Astrocyte (in vitro differentiated cells and primary cell): ENCODE results near the gene MUC5AC. TPM values are rescaled to one million over a fixed set of nuclear protein-coding genes. Genes with fewer than 3 reads are reported as not detected.

Experiments used
- DNase-seq: peaks from one replicate; pipeline ENCODE4 v3.0.0-alpha.2; 2010; ENCODE audit warnings: low read depth
- FAIRE-seq: peaks from 2 replicates; lab custom pipeline; 2011; peaks lifted over from hg19 to GRCh38; lab: Jason Lieb, UNC
- H2AFZ ChIP-seq: 2 replicates; pipeline ENCODE4 v1.6.0; 2012; ENCODE audit warnings: low read depth, low read length, inconsistent platforms
- H3K27ac ChIP-seq: 2 replicates; pipeline ENCODE4 v1.5.1; 2011; ENCODE audit warnings: low read depth, low read length, inconsistent platforms
- H3K27me3 ChIP-seq: 2 replicates; pipeline ENCODE4 v1.6.0; 2011; ENCODE audit warnings: low read length, inconsistent platforms; ENCODE audit not compliant: insufficient read depth
- H3K36me3 ChIP-seq: 2 replicates; pipeline ENCODE4 v1.5.1; 2011; ENCODE audit warnings: low read length, inconsistent platforms; ENCODE audit not compliant: insufficient read depth
- H3K4me1 ChIP-seq: 2 replicates; pipeline ENCODE4 v1.5.1; 2011; ENCODE audit warnings: low read length, inconsistent platforms; ENCODE audit not compliant: insufficient read depth
- H3K4me2 ChIP-seq: 2 replicates; pipeline ENCODE4 v1.6.0; 2012; ENCODE audit warnings: low read length, inconsistent platforms
- H3K4me3 ChIP-seq: 2 replicates; pipeline ENCODE4 v1.5.1; 2011; ENCODE audit warnings: low read depth, mild to moderate bottlenecking, low read length, inconsistent platforms; ENCODE audit not compliant: insufficient read depth
- H3K79me2 ChIP-seq: 2 replicates; pipeline ENCODE4 v1.6.0; 2012; ENCODE audit warnings: mild to moderate bottlenecking, low read length, inconsistent platforms; ENCODE audit not compliant: insufficient read depth
- H3K9ac ChIP-seq: 2 replicates; pipeline ENCODE4 v1.6.0; 2012; ENCODE audit warnings: mild to moderate bottlenecking, low read length, inconsistent platforms
- H3K9me3 ChIP-seq: 2 replicates; pipeline ENCODE4 v1.5.1; 2012; ENCODE audit warnings: low read depth, mild to moderate bottlenecking, low read length, inconsistent platforms; ENCODE audit not compliant: insufficient read depth
- H4K20me1 ChIP-seq: 2 replicates; pipeline ENCODE4 v1.6.0; 2012; ENCODE audit warnings: low read length, inconsistent platforms; ENCODE audit not compliant: insufficient read depth
- H3K27ac Mint-ChIP-seq: one replicate; pipeline ENCODE4 v1.8.0; 2021; ENCODE audit warnings: mild to moderate bottlenecking, mixed read lengths; ENCODE audit not compliant: unreplicated experiment
- H3K27me3 Mint-ChIP-seq: one replicate; pipeline ENCODE4 v1.8.0; 2021; ENCODE audit warnings: low read depth, mixed read lengths; ENCODE audit not compliant: unreplicated experiment
- H3K36me3 Mint-ChIP-seq: one replicate; pipeline ENCODE4 v1.8.0; 2021; ENCODE audit warnings: low read depth, mixed read lengths; ENCODE audit not compliant: unreplicated experiment
- H3K4me1 Mint-ChIP-seq: one replicate; pipeline ENCODE4 v1.8.0; 2021; ENCODE audit warnings: low read depth, mixed read lengths; ENCODE audit not compliant: unreplicated experiment
- H3K4me3 Mint-ChIP-seq: one replicate; pipeline ENCODE4 v1.8.0; 2021; ENCODE audit warnings: mild to moderate bottlenecking, moderate library complexity, mixed read lengths; ENCODE audit not compliant: unreplicated experiment
- H3K9me3 Mint-ChIP-seq: one replicate; pipeline ENCODE4 v1.8.0; 2021; ENCODE audit warnings: mild to moderate bottlenecking, mixed read lengths; ENCODE audit not compliant: unreplicated experiment
- EZH2 ChIP-seq: IDR thresholded peaks from 2 replicates; pipeline ENCODE4 v1.6.1; 2012; ENCODE audit warnings: mild to moderate bottlenecking, low read length, inconsistent platforms; ENCODE audit not compliant: insufficient read depth
- total RNA-seq: library from RNA; stranded (reverse); gene quantifications from 2 replicates; pipeline ENCODE4 v1.2.1, GENCODE V29; 2021
- TF ChIP-seq, protein P1 (sequence below): IDR thresholded peaks from 2 replicates; pipeline ENCODE4 v1.5.1; 2011; ENCODE audit warnings: low read depth, mild to moderate bottlenecking, inconsistent platforms, low read length, moderate library complexity; ENCODE audit not compliant: insufficient read depth

The MUC5AC gene
- total RNA-seq, 1 donor from 2014 or later, result not detected

GRCh38 chr11:1233351-1234053 is 75.7 kb downstream of the MUC5AC start:
- Mint-ChIP-seq H3K4me3 (no peak overlapping the region), H3K27ac (no peak overlapping the region), H3K27me3 (peaks cover 12% of the 10 kb centered on the region), H3K9me3 (no peaks in the 10 kb centered on the region), H3K36me3 (no peaks in the 10 kb centered on the region), H3K4me1 (no peaks in the 10 kb centered on the region)
- H3K27ac ChIP-seq, result no peak overlapping the region
- no peaks in the 10 kb centered on the region for H3K79me2 ChIP-seq
- no peak for DNase-seq
- no peak overlapping the region for H2AFZ ChIP-seq
- no peaks in the 10 kb centered on the region for H3K27me3 ChIP-seq
- H3K4me1 ChIP-seq, result no peaks in the 10 kb centered on the region
- no peaks in the 10 kb centered on the region for H3K9me3 ChIP-seq
- H3K36me3 ChIP-seq, result no peaks in the 10 kb centered on the region
- H4K20me1 ChIP-seq, result no peaks in the 10 kb centered on the region
- H3K9ac ChIP-seq, result no peak overlapping the region
- no peak overlapping the region for H3K4me3 ChIP-seq
- no peak for FAIRE-seq
- TF ChIP-seq, protein P1, sequence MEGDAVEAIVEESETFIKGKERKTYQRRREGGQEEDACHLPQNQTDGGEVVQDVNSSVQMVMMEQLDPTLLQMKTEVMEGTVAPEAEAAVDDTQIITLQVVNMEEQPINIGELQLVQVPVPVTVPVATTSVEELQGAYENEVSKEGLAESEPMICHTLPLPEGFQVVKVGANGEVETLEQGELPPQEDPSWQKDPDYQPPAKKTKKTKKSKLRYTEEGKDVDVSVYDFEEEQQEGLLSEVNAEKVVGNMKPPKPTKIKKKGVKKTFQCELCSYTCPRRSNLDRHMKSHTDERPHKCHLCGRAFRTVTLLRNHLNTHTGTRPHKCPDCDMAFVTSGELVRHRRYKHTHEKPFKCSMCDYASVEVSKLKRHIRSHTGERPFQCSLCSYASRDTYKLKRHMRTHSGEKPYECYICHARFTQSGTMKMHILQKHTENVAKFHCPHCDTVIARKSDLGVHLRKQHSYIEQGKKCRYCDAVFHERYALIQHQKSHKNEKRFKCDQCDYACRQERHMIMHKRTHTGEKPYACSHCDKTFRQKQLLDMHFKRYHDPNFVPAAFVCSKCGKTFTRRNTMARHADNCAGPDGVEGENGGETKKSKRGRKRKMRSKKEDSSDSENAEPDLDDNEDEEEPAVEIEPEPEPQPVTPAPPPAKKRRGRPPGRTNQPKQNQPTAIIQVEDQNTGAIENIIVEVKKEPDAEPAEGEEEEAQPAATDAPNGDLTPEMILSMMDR, result no peak
- no peak for TF ChIP-seq EZH2
- no peak overlapping the region for H3K4me2 ChIP-seq

DNA sequence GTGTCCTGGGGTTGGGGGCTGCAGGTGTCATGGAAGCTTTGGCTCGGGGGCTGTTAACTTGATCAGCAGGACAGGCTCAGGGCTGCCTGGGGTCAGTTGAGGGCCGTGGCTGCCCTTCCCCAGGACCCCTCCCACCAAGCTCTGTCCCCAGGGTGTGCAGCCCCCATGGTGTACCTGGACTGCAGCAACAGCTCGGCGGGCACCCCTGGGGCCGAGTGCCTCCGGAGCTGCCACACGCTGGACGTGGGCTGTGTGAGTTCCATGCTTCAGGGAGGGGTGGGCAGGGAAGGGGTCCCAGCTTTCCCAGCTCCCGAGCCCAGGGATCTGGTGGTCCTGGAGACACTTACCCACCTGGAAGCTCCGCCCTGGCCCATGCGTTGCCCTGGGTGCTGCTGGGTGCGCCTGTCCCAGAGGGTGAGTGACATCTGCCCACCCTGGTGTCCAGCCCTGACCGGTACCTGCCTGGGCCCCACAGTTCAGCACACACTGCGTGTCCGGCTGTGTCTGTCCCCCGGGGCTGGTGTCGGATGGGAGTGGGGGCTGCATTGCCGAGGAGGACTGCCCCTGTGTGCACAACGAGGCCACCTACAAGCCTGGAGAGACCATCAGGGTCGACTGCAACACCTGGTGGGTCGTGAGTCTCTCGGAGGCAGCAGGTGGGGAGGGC is 76.4 kb downstream of the MUC5AC start:
- Histone ChIP-seq H3K4me3 (no peak overlapping the region), H3K27me3 (no peaks in the 10 kb centered on the region), H2AFZ (no peak overlapping the region), H3K4me2 (no peak overlapping the region), H3K79me2 (no peaks in the 10 kb centered on the region), H3K9me3 (no peaks in the 10 kb centered on the region), H3K4me1 (no peaks in the 10 kb centered on the region), H3K9ac (no peak overlapping the region), H3K27ac (no peak overlapping the region), H3K36me3 (no peaks in the 10 kb centered on the region), H4K20me1 (no peaks in the 10 kb centered on the region)
- no peaks in the 10 kb centered on the region for H3K9me3 Mint-ChIP-seq
- no peak overlapping the region for H3K4me3 Mint-ChIP-seq
- H3K27ac Mint-ChIP-seq, result no peak overlapping the region
- H3K27me3 Mint-ChIP-seq, result peaks cover 12% of the 10 kb centered on the region
- no peaks in the 10 kb centered on the region for H3K36me3 Mint-ChIP-seq
- FAIRE-seq (no peak), DNase-seq (no peak)
- no peaks in the 10 kb centered on the region for H3K4me1 Mint-ChIP-seq
- TF ChIP-seq, protein P1, result no peak
- no peak for TF ChIP-seq EZH2

DNA sequence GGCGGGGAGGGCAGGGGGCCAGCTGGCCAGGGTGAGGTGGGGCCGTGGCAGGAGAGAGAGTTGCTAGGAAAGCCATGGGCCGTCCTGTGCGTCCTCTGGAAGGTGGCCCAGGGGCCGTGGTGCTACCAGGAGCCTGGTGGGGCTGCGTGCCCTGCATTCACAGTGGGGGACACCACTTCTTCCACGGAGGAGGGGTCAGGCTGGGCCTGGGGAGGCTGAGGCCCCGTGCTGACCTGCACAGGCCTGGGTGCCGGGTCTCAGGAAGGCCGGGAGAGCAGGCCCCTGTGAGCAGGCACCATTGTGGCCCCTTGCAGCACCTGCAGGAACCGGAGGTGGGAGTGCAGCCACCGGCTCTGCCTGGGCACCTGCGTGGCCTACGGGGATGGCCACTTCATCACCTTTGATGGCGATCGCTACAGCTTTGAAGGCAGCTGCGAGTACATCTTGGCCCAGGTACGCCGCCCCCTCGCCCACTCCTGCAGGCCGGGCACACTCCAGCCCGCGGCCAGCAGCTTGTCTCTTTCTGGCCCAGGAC is 77.1 kb downstream of the MUC5AC start:
- H3K27me3 ChIP-seq, result no peaks in the 10 kb centered on the region
- no peaks in the 10 kb centered on the region for H3K4me1 Mint-ChIP-seq
- TF ChIP-seq EZH2, result no peak
- TF ChIP-seq, protein P1, result no peak
- no peak overlapping the region for H3K4me2 ChIP-seq
- no peak overlapping the region for H3K4me3 Mint-ChIP-seq
- H3K27ac ChIP-seq, result no peak overlapping the region
- DNase-seq (no peak), FAIRE-seq (no peak)
- no peak overlapping the region for H3K27ac Mint-ChIP-seq
- H4K20me1 ChIP-seq, result no peaks in the 10 kb centered on the region
- H3K9ac ChIP-seq, result no peak overlapping the region
- H3K36me3 ChIP-seq, result no peaks in the 10 kb centered on the region
- no peaks in the 10 kb centered on the region for H3K9me3 Mint-ChIP-seq
- H3K4me1 ChIP-seq, result no peaks in the 10 kb centered on the region
- no peaks in the 10 kb centered on the region for H3K9me3 ChIP-seq
- H2AFZ ChIP-seq, result no peak overlapping the region
- H3K36me3 Mint-ChIP-seq, result no peaks in the 10 kb centered on the region
- H3K27me3 Mint-ChIP-seq, result peaks cover 12% of the 10 kb centered on the region
- H3K4me3 ChIP-seq, result no peak overlapping the region
- H3K79me2 ChIP-seq, result no peaks in the 10 kb centered on the region
